ENCODE data around the gene DISP3.

DISP3 gene

GRCh38 chr1:11483581-11484320, 4.8 kb downstream of the DISP3 start:
- in situ Hi-C loops (cut with MboI; ENCODE audit: low sequenced_read_pairs), result no loop called here

GRCh38 chr1:11484321-11484655, 5.3 kb downstream of the DISP3 start:
- in situ Hi-C loops (cut with MboI; ENCODE audit: low sequenced_read_pairs), result no loop called here

DNA sequence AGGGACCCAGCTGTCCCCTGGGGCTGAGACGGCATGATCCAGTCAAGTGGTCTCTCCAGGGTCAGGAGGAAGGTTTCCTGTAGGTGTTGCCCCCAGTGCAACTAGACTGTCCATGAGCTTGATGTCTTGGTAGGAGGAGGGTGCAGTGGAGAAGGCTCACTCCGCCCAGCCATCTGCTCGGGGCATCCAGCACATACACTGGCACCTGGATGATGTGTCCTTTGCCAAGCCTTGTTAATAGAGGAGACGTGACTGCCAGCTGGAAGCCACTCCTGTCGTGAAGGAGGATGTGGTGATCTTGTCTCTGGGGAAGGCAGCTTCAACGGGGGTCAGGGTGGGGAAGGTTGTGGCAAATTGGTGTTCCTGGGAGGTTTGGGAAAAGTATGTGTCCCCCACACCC, 6.2 kb downstream of the DISP3 start:
- in situ Hi-C loops (cut with MboI; ENCODE audit: low sequenced_read_pairs), result no loop called here

DNA sequence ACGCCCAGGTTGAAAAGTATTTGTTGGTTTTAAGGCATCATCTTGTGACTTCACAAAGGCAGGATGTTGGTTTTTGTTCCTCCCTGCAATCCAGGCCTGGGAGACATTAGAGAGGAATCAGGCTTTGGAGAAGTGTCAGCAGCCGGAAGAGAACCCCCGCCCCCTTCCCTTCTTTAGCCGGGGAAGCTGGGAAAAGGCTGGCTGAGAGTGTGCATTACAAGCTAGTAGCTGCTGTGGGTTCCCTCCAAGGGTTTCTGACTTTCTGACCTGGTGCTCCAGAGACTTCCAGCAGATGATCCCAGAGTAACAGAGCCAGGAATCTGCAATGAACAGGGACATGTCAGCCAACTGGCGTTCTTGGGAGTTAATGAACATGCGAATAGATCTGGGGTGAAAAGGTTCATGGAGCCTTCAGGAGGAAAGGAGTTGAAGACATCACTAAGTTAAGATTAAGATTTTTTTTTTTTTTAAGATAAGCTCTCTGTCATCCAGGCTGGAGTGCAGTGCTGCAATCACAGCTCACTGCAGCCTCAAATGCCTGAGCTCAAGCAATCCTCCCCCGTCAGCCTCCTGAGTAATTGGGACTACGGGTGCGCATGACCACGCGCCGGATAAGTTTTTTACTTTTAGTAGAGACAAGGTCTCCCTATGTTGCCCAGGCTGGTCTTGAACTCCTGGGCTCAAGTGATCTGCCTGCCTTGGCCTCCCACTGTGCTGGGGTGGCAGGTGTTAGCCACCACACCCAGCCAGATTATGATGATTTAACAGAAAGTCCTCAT, 7.5 kb downstream of the DISP3 start:
- in situ Hi-C loops (cut with MboI; ENCODE audit: low sequenced_read_pairs), result no loop called here

DNA sequence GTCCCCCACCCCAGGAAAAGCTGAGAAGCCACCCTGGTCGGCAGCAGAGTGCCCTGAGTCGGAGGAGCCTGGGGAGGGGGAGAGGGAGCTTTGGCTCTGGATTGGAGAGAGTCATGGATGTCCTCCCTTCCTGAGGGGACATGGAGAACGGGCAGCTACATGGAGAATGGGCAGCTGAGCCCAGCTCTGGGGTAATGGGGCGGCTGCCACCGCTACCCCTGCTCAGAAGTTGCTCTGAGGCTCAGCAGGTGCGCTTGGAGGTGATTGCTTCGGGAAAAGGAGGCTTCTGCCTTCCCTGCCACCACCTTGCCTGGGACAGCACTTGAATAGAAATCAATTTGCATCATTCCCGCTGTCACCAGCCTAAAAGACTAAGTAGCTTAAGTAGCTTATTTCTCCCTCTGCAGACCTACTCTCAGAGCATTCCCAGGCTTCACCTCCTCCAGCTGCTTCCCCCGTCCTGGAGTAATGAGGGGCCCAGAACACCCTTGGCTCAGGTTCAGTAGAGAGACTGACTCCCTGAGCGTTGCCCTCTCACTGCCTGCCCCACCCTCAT, 8.3 kb downstream of the DISP3 start:
- in situ Hi-C loops (cut with MboI; ENCODE audit: low sequenced_read_pairs), result no loop called here

GRCh38 chr1:11488201-11488770, 9.3 kb downstream of the DISP3 start:
- in situ Hi-C loops (cut with MboI; ENCODE audit: low sequenced_read_pairs), result no loop called here

GRCh38 chr1:11488966-11489625, 10.1 kb downstream of the DISP3 start:
- in situ Hi-C loops (cut with MboI; ENCODE audit: low sequenced_read_pairs), result no loop called here

DNA sequence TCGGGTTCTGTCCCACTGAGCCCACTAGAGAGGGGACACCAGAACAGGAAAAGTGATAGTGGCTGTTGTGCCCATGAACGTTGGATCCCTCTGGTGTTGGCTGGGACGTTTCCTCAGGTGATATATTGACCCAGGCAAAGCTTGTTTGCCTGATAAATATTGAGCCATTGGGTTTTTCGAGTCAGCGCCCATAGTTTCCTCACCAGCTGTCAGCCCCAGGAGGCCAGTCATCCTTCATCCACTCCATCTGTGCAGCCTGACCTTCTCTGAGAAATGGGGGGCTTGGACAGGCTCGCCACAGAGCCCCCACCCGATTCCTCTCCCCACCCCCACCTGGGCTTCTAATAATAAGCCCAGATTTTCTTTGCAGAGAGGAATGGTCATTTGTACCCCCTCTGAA, 13.3 kb downstream of the DISP3 start:
- in situ Hi-C loops (cut with MboI; ENCODE audit: low sequenced_read_pairs), result no loop called here

DNA sequence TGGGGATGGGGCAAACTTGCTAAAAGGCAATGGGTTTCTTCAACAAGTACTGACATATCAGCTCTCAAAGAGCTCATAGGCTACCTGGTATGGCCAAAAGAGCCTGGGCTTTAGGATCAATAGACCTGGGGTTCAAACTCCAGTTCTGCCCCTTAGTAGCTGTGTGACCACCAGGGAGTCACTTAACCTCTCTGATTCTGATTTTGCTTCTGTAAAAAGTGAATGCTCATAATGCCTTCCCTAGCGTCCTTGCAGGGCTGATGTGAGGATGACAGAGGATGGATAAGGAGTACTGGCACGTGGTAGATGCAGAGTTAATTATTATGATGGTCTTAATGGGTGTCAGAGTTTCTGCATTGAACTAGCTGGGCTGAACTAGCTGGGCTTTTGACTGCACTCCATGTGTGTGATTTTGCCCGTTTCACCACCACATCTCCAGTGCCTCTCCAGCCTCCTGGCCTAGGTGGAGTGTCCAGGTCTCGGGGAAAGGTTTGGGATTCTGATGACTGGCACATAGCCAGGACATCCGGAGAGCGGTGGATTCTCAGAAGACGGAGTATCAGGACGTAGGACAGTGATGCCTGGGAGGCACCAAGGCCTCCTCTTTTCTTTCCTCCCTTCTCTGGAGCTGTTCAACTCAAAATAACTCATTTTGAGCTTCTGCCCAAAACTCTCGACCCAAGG, 15.2 kb downstream of the DISP3 start:
- in situ Hi-C loops (cut with MboI; ENCODE audit: low sequenced_read_pairs), result no loop called here

- in situ Hi-C loops (cut with MboI; ENCODE audit: low sequenced_read_pairs), result no loop called here
Measured at GRCh38 chr1:11494771-11495170, 15.8 kb downstream of the DISP3 start.

DNA sequence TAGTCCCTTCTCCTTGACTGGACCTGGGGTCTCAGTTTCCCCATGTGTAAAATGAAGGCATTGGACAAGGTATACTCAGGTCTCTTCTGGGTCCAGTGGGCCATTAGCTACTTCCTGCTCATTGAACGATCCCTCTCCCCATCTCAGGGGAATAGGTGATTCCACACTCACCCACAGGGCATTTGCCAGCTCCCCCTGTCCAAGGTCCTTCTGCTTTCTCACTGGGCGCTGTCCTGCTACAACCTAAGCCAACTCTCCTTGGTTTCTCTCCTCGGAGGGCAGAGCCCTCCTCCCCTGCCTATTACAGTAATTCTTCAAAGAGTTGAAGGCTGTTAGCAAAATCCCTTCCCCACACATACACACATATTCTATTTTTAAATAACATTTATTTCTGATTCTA, 16.6 kb downstream of the DISP3 start:
- in situ Hi-C loops (cut with MboI; ENCODE audit: low sequenced_read_pairs), result no loop called here

- in situ Hi-C loops (cut with MboI; ENCODE audit: low sequenced_read_pairs), result no loop called here
Measured at GRCh38 chr1:11496551-11497080, 17.7 kb downstream of the DISP3 start.

DNA sequence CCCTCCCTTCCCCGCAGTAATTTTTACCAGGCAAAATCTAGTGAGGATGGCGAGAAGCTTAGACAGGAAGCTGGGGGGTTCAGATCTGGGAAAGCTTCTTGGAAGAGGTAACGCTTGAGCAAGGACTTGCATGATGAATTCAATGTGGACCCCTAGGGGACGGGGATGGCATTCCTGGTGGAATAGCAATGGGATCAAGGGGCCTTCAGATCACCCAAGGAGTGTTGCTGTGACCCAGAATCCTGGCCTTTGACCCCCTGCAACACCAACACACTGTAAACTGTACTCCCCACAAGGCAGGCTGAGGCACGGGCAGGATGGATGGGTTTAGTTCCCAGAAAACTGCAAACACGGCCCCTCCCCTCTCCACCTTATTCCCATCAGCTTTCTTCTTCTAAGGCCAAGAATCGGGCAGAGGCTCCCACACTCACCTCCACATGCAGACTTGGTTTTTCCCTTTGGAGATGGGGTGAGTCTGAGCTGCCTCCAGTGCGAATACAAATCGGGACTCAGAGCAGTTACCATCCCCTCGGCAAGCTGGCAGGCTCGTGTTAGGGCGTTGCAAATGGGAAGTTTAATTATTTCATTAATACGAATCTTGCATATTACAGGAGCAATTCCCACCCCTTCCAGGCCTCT, 20.1 kb downstream of the DISP3 start:
- in situ Hi-C loops (cut with MboI; ENCODE audit: low sequenced_read_pairs), result no loop called here

GRCh38 chr1:11499601-11500331, 20.8 kb downstream of the DISP3 start:
- in situ Hi-C loops (cut with MboI; ENCODE audit: low sequenced_read_pairs), result no loop called here

GRCh38 chr1:11500881-11501280, 21.9 kb downstream of the DISP3 start:
- in situ Hi-C loops (cut with MboI; ENCODE audit: low sequenced_read_pairs), result no loop called here

GRCh38 chr1:11501491-11501897, 22.5 kb downstream of the DISP3 start:
- in situ Hi-C loops (cut with MboI; ENCODE audit: low sequenced_read_pairs), result no loop called here

- in situ Hi-C loops (cut with MboI; ENCODE audit: low sequenced_read_pairs), result no loop called here
Measured at GRCh38 chr1:11501906-11502485, 23.0 kb downstream of the DISP3 start.

DNA sequence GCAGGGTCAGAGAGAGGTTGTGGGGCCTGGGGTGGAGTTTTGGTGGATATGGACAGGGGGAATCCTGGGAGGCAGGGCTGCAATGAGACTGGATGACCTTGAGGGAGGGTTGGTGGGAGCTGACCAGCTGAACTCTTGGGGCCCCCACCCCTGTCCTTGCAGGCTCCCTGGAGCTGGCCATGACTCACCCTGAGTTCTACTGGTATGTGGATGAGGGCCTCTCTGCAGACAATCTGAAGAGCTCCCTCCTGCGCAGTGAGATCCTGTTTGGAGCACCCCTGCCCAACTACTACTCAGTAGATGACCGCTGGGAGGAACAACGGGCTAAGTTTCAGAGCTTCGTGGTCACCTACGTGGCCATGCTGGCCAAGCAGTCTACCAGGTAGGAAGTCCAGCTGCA, 23.6 kb downstream of the DISP3 start:
- in situ Hi-C loops (cut with MboI; ENCODE audit: low sequenced_read_pairs), result no loop called here

DNA sequence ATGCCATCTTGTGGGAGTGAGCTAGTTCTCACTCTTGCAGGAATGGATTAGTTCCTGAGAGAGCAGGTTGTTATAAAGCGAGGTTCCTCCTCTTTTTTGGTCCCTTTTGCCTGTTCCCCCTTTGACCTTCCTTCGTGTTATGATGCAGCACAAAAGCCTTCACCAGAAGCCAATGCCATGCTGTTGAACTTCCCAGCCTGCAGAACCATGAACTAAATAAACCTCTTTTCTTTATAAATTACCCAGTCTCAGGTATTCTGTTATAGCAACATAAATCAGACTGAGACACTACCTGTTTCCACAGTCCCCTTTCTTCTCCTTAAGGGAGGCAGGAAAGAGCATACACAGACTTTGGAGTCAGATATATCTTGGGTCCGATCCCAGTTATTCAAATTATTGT, 25.6 kb downstream of the DISP3 start:
- in situ Hi-C loops (cut with MboI; ENCODE audit: low sequenced_read_pairs), result no loop called here
